Fibroblast of skin of left quadriceps (primary cell): Measurements from ENCODE around the gene CNP.

Source experiments
- DNase-seq, 2 experiments: peaks; one replicate each; pipeline ENCODE4 v3.0.0-alpha.2; 2013; ENCODE audit warnings: low read depth in 2 of 2

Gene CNP

DNA sequence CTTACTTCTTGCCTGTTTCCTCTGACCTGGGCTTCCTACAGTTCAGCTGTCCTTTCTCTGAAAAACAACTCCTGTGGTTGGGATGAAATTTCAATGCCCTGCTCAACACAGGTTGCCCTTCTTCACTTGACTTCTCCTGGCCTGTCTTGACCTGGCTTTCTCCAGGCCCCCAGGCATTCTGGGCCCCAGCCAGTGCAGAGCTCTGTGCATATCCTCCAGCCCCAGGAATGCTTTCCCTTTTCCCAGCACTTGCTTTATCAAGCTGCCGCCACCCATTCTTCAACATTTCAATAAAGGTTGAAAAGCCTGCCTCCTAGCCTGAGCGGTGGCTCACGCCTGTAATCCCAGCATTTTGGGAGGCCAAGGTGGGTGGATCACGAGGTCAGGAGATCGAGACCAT is 25.4 kb upstream of the CNP start:
- DNase-seq: no peak

DNA sequence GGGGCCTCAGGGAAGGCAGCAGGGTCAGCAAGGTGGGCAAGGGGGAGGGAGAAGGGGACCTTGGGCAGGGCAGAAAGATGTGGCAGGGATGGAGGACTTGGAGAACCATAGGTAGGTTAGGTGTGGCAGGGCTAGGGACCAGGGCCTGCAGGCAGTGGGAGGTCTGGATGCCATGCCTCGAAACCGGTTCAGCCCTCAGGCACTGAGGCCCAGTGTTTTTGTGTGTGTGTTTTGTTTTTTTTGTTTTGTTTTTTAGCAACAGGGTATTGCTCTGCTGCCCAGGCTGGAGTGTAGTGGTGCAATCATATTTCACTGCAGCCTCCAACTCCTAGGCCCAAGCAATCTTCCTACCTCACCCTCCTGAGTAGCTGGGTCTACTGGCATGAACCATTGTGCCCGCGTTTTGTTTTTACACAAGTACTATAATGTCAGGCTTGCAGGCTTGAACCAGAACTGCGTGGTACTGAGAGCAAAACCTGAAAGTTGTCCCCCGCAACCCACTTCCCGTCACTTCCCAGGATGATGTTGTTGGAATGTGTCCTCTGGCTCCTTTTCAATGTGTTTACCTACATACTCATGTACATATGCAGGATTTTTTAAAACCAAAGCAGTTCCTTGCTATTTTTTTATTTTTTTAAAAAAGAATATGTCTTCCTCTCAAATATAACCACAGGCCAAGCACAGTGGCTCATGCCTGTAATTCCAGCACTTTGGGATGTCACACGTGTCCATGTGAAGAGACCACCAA is 23.8 kb upstream of the CNP start:
- DNase-seq: no peak

DNA sequence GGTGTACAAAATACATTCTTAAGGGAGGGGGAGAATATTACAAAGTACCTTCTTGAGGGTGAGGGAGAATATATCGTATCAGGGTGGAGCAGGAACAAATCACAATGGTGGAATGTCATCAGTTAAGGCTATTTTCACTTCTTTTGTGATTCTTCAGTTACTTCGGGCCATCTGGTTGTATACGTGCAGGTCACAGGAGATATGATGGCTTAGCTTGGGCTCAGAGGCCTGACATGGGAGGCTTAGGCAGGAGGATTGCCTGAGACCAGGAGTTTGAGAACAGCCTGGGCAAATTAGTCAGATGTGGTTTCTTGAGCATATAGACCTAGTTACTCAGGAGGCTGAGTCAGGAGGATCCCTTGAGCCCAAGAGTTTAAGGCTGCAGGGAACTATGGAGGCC is 23.1 kb upstream of the CNP start:
- DNase-seq: no peak

DNA sequence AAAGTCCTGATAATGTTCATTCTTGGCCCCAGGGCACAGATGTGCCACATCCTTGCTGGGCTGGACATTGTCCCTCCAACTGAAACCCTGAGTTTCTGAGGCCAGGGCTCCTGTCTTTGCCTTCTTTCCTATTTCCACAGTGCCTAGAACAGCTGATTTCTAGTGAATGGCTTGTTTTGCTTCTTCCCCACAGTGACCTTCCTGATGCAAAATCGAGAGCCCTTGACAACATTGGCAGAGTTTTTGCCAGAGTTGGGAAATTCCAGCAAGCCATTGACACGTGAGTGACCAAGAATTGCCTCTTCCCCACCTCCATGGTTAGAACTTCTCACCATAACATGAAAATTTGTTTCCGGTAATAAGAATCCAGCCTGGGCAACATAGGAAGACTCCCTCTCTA is 21.7 kb upstream of the CNP start:
- DNase-seq: no peak

DNA sequence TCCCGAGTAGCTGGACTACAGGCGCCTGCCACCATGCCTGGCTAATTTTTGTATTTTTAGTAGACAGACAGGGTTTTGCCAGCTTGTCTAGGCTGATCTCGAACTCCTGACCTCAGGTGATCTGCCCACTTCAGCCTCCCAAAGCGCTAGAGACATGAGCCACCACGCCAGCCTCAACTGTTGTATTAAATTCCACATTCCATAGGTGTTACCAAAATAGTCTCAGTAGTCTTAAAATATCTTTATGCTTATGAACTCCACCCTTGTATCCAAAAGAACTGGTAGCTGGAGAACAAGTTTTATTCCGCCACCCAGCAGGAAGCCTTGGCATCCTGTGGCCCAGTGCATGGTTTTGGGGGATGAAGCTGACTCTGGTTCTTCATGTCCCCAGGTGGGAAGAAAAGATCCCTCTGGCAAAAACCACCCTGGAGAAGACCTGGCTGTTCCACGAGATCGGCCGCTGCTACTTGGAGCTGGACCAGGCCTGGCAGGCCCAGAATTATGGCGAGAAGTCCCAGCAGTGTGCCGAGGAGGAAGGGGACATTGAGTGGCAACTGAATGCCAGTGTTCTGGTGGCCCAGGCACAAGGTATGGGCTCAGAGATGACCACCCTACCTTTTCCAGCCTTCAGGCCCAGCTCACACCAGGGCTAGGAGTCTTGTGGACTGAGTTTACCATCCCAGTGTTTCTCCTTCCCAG is 17.7 kb upstream of the CNP start:
- no peak for DNase-seq

DNA sequence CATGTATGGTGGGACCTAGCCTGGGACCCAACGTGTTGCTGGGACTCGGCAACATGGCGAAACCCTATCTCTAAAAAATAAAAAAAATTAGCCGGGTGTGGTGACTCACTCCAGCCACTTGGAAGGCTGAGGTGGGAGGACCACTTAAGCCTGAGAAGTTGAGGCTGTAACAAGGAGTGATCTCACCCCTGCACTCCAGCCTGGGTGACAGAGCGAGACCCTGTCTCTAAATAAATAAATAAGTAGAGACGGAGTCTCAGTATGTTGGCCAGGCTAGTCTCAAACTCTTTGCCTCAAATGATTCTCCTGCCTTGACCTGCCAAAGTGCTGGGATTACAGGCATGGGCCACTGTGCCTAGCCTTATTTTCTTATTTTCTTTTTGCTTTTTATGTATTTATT is 10.1 kb upstream of the CNP start:
- no peak for DNase-seq

DNA sequence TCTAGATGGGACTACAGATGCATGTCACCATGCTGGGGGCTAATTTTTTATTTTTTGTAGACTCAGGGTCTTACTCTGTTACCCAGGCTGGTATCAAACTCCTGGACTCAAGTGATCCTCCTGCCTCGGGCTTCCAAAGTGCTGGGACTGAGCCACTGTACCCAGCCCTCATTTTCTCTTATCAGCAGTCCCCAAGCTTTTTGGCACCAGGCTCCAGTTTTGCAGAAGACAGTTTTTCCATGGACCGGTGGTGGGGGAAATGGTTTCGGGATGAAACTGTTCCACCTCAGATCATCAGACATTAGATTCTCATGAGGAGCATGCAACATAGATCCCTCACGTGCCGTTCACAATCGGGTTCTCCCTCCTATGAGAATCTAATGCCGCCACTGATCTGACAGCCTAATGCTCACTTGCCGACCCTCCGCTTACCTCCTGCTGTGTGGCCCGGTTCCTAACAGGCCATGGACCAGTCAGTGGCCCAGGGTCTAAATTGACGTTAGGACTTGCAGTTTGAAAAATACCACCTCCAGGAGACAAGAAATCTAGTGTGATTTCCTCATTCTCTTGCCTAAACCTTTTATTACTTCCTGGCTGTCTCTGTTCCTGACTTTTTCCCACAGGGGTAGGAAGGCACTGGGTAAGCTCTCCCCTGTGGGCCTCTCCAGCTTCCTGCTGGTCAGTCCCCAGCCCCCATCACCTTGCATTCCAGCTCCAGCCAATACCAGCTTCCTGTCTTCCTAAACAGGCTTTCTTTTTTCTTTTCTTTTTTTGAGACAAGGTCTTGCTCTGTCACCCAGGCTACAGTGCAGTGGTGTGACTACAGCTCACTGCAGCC is 9.3 kb upstream of the CNP start:
- DNase-seq: no peak

DNA sequence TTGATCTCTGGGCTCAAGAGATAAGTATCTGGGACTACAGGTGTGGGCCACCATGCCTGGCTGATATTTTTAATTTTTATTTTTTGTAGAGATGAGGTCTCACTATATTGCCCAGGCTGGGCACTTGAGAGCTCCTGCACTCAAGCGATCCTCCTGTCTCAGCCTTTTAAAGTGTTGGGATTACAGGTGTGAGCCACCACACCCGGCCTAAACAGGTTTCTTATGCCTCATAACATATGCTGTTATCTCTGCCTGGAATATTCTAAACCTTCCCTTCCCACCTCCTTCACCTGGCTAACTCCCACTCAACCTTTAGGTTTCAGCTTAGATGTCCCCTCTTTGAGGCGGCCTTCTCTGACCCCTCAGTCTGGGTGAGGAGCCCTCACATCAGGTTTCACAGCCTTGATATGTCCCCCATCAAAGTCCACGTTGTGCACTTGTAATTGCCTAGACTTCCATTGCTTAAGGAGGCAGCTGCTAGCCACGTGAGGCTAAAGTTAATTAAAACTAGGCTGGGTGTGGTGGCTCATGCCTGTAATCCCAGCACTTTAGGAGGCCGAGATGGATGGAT is 8.6 kb upstream of the CNP start:
- no peak for DNase-seq

DNA sequence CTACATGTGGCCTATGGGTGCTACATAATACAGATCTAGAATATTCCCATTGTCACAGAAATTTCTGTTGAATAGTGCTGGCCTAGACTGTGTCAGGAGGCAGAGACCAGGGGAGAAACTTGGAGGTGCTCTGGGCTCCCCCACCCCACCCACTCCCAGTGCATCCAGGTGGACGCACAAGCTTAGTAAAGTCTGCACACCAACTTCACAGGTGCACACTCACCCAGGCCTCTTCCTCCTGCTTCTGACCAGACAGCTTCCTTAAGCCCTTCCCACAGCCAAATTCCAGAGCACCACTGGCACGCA is 7.6 kb upstream of the CNP start:
- DNase-seq: no peak

DNA sequence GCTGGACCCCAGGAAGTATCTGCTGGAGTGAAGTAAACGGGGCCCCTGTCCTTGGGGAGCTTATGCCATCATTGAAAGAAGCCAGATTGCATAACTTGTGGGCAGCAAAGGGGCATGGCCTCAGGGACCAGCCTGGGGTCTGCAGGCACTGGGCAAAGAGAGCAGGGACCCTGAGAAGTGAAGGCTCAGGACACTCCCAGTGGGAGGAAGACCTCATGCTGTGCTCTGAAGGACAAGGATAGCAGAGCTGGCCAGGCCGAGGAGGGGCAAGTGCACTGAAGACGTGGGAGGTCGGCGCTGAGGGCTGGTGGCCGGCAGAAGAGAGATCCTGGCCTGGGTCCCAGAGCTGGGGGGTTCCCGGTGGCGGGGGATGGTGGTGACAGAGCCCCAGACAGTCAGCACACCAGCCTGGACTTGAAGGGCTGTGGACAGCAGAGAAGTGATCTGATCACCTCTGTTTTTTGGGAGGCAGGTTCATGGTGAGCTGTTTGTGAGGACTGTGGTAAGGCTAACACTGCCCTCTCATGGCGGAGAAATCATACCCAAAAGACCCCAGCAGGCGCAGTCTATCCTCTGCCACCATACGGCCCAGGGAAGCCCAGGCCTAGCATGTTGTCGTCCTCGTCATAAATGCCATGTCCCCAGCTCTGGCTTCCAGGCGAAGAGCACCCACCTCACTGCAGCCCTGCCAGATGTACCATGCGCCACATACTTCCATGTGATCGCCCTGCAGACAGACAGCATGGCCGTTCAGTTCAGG is 7.1 kb upstream of the CNP start:
- no peak for DNase-seq

DNA sequence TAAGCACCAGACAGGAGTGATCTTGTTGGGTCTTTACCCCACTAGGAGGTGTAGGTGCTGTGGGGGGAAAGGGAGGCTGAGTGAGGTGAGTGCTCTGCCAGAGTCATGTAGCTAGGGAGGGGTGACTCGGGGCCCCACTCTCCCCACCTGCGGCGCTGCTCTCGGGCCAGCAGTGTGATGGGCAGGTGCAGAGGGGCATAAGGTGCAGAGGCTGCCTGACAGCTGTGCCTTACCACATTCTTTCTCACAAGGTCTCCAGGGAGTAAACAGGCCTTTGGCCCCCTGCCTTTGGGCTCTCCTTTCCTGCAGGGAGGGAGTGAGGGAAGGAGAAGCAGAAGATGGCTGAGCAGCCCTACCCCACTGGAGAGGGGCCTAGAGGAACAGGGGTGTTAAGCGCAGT is 4.5 kb upstream of the CNP start:
- DNase-seq: no peak

DNA sequence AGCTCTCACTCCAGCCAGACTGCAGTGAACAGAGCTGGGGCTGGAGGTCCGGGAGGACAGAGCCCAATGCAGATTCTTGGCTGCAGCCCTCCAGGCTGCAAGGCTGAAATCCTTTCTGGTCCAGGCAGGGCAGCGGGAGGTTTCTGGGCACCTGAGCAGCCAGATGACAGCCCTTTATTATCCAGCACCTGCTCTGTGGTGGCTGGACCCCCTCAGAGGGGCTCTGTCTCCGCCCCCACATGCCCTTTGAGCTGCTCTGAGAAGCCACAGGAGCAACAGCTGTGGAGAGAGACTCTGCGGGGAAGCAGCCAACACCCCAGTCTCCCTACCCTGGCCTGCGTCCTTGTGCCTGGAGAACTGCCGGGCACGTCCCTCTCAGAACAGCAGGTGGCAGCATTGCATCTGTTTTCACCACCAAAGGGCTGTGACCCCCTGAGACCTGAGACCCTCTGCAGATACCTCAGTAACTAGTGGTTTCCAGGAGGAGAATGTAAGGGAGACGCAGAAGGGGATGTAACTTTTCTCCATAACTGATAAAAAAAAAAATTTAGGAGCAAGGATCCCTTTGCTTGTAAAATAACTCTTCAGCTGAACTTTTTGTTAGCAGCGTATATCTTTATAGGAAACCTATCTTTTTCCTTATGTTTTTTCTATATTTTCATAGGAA is 3.7 kb upstream of the CNP start:
- no peak for DNase-seq

DNA sequence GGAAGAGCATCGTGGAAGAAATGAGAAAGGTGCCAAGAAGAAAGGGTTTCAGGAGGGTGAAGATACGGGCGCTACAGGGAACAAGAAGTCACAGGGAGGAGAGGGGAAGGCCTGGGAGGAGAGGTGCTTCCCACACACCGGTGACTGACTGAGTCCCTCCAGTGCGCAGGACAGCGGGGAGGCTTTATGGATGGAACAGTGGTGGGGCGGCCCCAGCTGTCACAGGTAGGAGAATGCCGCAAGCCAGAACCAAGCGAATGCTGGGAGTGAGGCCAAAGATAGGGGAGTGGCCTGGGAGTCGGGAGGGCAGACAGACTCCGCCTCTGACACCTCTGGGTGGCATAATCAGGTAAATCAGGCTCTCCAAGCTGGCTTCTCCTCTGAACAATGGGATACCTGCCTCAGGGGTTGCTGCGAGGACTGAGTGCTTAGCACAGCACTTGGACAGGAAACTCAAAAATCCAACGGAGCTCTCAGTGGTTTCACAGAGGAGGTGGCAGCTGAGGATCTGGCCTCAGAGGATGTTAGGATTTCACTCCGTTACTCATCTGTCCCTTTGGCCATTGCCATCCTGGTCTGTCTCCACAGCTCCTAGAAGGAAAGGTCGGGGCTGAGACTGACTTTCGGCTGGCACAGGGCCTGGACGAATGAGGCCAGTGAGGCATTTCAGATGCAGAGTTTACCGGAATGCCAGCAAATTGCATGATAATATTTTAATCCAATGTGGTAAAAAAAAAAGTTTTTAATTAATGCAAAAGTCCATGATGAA is 717 bp upstream of the CNP start:
- DNase-seq: no peak

DNA sequence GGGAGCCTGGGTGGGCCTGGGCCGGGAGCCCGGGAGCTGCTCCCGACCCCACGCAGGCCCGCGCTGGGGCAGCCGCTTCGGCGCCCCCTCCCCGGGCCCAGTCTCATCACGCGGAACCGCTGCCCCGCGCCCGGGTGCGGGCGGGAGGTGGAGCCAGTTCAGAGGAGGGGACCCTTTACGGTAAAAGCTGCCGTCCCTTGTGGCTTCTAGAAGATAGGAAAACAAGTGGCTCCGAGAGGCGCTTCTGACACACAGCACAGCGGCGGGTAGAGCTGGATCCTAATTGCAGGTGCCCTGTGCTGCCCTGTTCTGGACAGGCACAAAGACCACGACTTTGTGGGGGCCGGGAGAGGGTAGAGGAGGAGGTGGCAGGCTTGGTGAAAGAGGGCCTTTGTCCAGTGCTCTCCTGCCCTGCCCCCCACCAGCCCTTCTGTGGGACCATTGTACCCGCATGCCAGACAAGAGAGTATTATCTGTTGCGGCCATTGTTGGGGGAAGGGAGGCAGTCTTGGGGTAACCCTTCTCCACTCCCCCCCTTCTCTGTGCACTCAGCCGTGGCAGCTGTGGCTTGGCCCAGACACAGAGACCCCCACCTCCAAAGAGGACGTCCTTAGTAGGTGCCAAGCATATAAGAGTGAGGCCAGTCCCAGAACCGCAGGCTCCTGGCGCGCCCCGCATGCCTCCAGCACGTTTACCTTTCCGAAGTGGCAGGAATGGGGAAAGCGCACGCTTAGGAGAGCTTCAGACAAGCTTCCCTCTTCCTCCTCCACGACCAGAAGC is 736 bp downstream of the CNP start:
- no peak for DNase-seq

DNA sequence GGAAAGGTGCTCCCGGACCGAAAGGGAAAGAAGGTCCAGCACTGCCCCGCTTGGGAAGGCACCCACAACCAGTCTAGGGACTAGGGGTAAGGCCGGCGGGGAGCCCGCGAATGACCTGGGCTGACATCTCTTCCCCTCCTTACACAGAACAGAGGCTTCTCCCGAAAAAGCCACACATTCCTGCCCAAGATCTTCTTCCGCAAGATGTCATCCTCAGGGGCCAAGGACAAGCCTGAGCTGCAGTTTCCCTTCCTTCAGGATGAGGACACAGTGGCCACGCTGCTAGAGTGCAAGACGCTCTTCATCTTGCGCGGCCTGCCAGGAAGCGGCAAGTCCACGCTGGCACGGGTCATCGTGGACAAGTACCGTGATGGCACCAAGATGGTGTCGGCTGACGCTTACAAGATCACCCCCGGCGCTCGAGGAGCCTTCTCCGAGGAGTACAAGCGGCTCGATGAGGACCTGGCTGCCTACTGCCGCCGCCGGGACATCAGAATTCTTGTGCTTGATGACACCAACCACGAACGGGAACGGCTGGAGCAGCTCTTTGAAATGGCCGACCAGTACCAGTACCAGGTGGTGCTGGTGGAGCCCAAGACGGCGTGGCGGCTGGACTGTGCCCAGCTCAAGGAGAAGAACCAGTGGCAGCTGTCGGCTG is 1.5 kb downstream of the CNP start:
- DNase-seq: no peak

DNA sequence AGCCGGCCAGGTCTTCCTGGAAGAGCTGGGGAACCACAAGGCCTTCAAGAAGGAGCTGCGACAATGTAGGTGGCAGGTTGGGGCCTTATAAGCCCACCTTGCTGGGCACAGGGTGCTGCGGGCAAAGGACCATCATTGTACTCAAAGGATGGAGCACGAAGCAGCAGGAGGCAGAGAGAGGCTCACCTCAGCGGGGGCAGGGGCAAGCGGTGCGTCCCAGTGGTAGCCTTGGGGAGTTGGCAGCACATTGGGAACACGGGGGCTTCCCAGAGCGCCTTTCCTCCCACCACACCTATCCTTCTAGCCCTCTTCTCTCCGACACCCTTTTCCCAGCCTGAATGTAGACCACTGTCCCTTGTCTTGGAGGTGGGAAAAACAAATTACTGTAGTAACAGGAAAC is 2.1 kb downstream of the CNP start:
- DNase-seq: no peak

DNA sequence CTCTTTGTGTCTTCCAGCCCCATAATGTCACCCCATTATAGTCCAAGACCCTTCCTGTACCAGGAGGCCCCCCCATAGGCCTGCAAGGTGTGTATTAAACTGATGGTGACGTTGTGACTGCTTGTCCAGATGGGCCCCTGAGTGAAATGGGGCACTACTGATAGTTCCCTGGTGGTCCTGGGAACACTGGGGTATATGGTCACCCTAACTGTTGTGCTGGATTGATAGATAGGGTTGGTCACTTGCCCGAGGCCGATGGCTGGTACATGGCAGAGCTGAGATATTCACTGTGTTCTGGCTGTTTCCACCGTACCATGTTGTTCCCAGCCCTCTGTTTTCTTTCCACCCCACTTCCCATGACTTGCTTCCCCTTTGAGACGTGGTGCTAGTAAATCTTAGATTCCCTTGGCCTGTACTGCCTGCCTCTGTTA is 4.3 kb downstream of the CNP start:
- no peak for DNase-seq

DNA sequence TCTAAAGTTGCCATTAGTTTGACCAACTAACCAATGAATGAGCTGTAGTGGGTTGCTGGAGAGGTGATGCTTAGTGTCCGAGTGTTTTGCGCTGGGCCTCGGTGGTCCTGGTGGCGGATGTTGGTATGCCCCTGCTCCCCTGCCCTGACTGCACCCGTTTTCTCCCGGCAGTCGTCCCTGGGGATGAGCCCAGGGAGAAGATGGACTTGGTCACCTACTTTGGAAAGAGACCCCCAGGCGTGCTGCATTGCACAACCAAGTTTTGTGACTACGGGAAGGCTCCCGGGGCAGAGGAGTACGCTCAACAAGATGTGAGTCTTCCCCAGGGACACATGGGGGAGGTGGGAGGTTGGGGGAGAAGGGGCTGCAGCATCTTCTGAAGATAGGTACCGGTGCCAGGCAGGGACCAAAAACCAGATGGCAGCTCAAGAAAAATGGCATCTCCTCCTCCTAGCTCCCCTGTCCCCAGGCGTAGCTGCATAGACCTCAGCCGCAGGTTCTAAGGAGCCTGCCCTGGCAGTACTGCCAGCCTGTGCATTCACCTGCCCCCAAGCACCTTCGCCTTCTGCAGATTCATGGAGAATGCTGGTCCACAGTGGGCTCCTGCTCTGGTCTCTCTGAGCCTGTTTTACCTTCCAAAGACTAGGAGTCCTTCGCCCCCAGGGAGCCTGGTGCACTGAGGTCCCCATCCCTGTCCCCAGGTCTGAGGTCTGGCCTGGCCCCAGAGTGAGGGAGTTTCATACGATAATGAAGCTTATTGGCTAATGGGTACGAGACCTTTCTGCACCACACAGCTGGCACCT is 5.3 kb downstream of the CNP start:
- no peak for DNase-seq
